ENCODE measurements around the gene DECR2.

GRCh38 chr16:359067-359763 is 42.5 kb upstream of the DECR2 start:
- no peak for TF ChIP-seq CTCF (IDR thresholded peaks at IDR 0.05)
- no peak for TF ChIP-seq POLR2A (IDR thresholded peaks at IDR 0.05)

All from adrenal gland (tissue), 5 donors.